ENCODE measurements around the gene CASK.

Gene CASK

GRCh38 chrX:41827886-41828285, 95.5 kb downstream of the CASK start:
- DNase-seq = no peak

- no peak for DNase-seq
Measured at GRCh38 chrX:41825796-41826195, 97.6 kb downstream of the CASK start.

- DNase-seq = no peak
Measured at GRCh38 chrX:41824551-41824950, 98.8 kb downstream of the CASK start.

GRCh38 chrX:41823402-41823801, 100.0 kb downstream of the CASK start:
- no peak for DNase-seq

- DNase-seq = no peak
Measured at GRCh38 chrX:41822892-41823291, 100.5 kb downstream of the CASK start.

GRCh38 chrX:41808047-41808446, 115.3 kb downstream of the CASK start:
- no peak for DNase-seq

- no peak for DNase-seq
Measured at GRCh38 chrX:41802958-41803357, 120.4 kb downstream of the CASK start.

GRCh38 chrX:41799661-41800060, 123.7 kb downstream of the CASK start:
- no peak for DNase-seq

GRCh38 chrX:41796577-41796976, 126.8 kb downstream of the CASK start:
- DNase-seq = no peak

- DNase-seq = no peak
Measured at GRCh38 chrX:41796046-41796445, 127.3 kb downstream of the CASK start.

- DNase-seq = no peak
Measured at GRCh38 chrX:41789374-41789773, 134.0 kb downstream of the CASK start.

GRCh38 chrX:41785685-41786084, 137.7 kb downstream of the CASK start:
- no peak for DNase-seq

GRCh38 chrX:41781500-41781899, 141.9 kb downstream of the CASK start:
- no peak for DNase-seq

- DNase-seq = no peak
Measured at GRCh38 chrX:41779941-41780340, 143.4 kb downstream of the CASK start.

GRCh38 chrX:41779030-41779564, 144.3 kb downstream of the CASK start:
- no peak for DNase-seq

- no peak for DNase-seq
Measured at GRCh38 chrX:41761702-41762101, 161.7 kb downstream of the CASK start.

GRCh38 chrX:41761169-41761568, 162.2 kb downstream of the CASK start:
- DNase-seq = no peak

GRCh38 chrX:41759817-41760216, 163.5 kb downstream of the CASK start:
- DNase-seq = no peak

- no peak for DNase-seq
Measured at GRCh38 chrX:41758401-41758800, 165.0 kb downstream of the CASK start.

- DNase-seq = no peak
Measured at GRCh38 chrX:41750716-41751115, 172.6 kb downstream of the CASK start.

- no peak for DNase-seq
Measured at GRCh38 chrX:41739871-41740270, 183.5 kb downstream of the CASK start.

GRCh38 chrX:41737065-41737464, 186.3 kb downstream of the CASK start:
- no peak for DNase-seq

- no peak for DNase-seq
Measured at GRCh38 chrX:41734530-41734929, 188.8 kb downstream of the CASK start.

- no peak for DNase-seq
Measured at GRCh38 chrX:41733939-41734338, 189.4 kb downstream of the CASK start.

- no peak for DNase-seq
Measured at GRCh38 chrX:41732260-41732659, 191.1 kb downstream of the CASK start.

GRCh38 chrX:41730081-41730480, 193.3 kb downstream of the CASK start:
- DNase-seq = no peak

All from activated effector memory CD4-positive, alpha-beta T cell treated with Interleukin-2 at 50 U/mL for 16 hours (primary cell).